AG10803 (cell line): ENCODE data around the gene SREK1.

Experiments used
- DNase-seq: peaks from one replicate; pipeline ENCODE4 v3.0.0; 2010; ENCODE audit warnings: low read depth
- H3K4me3 ChIP-seq: 2 replicates; pipeline ENCODE4 v1.5.1; 2011; ENCODE audit warnings: mild to moderate bottlenecking, low read length, control low read depth
- CTCF ChIP-seq: conservative IDR thresholded peaks from 2 replicates; pipeline ENCODE4 v1.5.1; 2011; ENCODE audit warnings: mild to moderate bottlenecking, low read length, control low read depth, inconsistent platforms

Gene SREK1

DNA sequence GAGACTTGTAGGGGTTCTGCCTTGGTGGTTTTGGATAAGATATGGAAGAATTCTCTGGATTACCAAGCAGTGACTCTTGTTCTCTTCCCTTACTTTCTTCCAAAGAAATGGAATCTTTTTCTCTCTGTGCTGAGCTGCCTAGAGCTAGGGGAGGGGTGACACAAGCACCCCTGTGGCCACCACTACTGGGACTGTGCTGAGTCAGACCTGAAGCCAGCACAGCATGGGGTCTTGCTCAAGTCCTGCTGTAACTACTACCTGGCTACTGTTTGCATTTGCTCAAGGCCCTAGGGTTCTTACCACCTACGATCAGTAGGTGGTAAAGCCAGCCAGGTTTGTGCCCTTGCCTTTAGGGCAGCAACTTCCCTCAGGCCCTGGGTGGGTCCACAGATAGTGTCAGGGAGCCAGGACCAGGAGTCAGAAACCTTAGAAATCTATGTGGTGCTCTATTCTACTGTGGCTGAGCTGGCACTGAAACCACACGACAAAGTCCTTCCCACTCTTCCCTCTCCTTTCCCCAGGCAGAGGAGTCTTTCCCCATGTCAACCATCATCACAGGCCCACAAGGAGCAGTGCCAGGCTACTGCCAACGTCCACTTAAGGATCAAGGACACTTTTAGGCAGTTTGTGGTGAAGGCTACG, 53.8 kb downstream of the SREK1 start:
- no peak overlapping the region for H3K4me3 ChIP-seq
- no peak for DNase-seq
- no peak for TF ChIP-seq CTCF

DNA sequence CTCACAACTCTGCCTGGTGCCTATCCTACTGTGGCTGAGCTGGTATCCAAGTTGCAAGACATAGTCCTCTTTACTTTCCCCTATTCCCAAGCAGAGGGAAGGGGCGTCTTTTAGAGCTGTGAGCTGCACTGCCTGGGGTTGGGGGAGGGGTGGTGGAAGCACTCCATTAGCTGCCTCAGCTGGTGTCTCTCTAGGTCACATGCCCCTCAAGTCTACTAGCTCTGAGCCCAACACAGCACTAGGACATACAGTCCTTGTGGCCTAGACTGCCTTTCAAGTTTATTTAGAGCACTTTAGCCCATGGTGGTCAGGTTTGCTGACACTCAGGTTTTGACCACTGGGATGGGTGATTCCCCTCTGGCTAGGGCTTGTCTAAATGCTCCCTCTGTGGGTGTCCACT, 54.7 kb downstream of the SREK1 start:
- DNase-seq: no peak
- TF ChIP-seq CTCF: no peak
- H3K4me3 ChIP-seq: no peak overlapping the region

GRCh38 chr5:66203531-66203930, 59.4 kb downstream of the SREK1 start:
- H3K4me3 ChIP-seq: no peak overlapping the region
- no peak for TF ChIP-seq CTCF
- DNase-seq: no peak

- TF ChIP-seq CTCF: no peak
- DNase-seq: no peak
- H3K4me3 ChIP-seq: no peak overlapping the region
Observed at GRCh38 chr5:66206465-66206864, 62.4 kb downstream of the SREK1 start.

GRCh38 chr5:66207800-66208561, 63.9 kb downstream of the SREK1 start:
- H3K4me3 ChIP-seq: no peak overlapping the region
- peak; percentile 64 for DNase-seq
- no peak for TF ChIP-seq CTCF

GRCh38 chr5:66209350-66209749, 65.2 kb downstream of the SREK1 start:
- H3K4me3 ChIP-seq: no peak overlapping the region
- no peak for TF ChIP-seq CTCF
- peak; percentile 4 for DNase-seq

GRCh38 chr5:66209794-66210193, 65.7 kb downstream of the SREK1 start:
- H3K4me3 ChIP-seq: no peak overlapping the region
- DNase-seq: no peak
- TF ChIP-seq CTCF: no peak
